PFSK-1 (cell line): ENCODE results near the gene NFATC3.

ENCODE experiments used
- FOXP2 ChIP-seq: optimal IDR thresholded peaks from 2 replicates; pipeline ENCODE3; 2011; ENCODE audit warnings: borderline replicate concordance, control low read depth, inconsistent platforms; ENCODE audit not compliant: insufficient read depth; ENCODE audit errors: extremely low read length, extremely low read depth
- POLR2AphosphoS5 ChIP-seq: IDR thresholded peaks from 2 replicates; pipeline ENCODE4 v1.6.1; 2012; ENCODE audit warnings: low read depth, mild to moderate bottlenecking, control low read depth, low read length, moderate library complexity
- SIN3A ChIP-seq: IDR thresholded peaks from 2 replicates; pipeline ENCODE4 v1.6.1; 2012; ENCODE audit warnings: mild to moderate bottlenecking, low read length, moderate library complexity, borderline replicate concordance; ENCODE audit not compliant: insufficient read depth
- TAF1 ChIP-seq: IDR thresholded peaks from 2 replicates; pipeline ENCODE4 v1.6.1; 2012; ENCODE audit warnings: low read length, control low read depth, borderline replicate concordance; ENCODE audit not compliant: insufficient read depth
- TF ChIP-seq, protein P1 (sequence below), 2 experiments: IDR thresholded peaks; 2 replicates each; pipeline versions ENCODE4 v1.6.1 to v1.8.0; 2011 to 2012; ENCODE audit warnings: low read depth in 2 of 2, low read length in 2 of 2, control low read depth in 1 of 2, inconsistent platforms in 1 of 2, mild to moderate bottlenecking in 1 of 2, moderate library complexity in 1 of 2; ENCODE audit not compliant: insufficient read depth in 1 of 2

Gene NFATC3

DNA sequence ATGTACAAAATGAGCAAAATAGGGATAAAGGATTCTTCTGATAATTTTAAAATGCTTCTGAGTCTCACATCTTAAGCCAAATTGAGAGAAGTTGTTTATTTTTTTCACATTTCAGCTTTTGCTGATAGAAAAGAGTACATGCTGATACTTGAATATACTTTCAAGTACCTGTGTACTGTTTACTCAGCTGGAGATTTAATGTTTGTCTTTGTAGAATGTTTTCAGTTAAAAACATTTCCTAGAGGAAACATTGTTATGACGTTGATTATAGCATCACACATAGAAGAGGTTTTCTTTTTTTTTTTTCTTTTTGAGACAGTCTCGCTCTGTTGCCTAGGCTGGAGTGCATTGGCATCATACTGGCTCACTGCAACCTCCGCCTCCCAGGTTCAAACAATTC lies 131.1 kb downstream of the NFATC3 start:
- TF ChIP-seq, protein P1, sequence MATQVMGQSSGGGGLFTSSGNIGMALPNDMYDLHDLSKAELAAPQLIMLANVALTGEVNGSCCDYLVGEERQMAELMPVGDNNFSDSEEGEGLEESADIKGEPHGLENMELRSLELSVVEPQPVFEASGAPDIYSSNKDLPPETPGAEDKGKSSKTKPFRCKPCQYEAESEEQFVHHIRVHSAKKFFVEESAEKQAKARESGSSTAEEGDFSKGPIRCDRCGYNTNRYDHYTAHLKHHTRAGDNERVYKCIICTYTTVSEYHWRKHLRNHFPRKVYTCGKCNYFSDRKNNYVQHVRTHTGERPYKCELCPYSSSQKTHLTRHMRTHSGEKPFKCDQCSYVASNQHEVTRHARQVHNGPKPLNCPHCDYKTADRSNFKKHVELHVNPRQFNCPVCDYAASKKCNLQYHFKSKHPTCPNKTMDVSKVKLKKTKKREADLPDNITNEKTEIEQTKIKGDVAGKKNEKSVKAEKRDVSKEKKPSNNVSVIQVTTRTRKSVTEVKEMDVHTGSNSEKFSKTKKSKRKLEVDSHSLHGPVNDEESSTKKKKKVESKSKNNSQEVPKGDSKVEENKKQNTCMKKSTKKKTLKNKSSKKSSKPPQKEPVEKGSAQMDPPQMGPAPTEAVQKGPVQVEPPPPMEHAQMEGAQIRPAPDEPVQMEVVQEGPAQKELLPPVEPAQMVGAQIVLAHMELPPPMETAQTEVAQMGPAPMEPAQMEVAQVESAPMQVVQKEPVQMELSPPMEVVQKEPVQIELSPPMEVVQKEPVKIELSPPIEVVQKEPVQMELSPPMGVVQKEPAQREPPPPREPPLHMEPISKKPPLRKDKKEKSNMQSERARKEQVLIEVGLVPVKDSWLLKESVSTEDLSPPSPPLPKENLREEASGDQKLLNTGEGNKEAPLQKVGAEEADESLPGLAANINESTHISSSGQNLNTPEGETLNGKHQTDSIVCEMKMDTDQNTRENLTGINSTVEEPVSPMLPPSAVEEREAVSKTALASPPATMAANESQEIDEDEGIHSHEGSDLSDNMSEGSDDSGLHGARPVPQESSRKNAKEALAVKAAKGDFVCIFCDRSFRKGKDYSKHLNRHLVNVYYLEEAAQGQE (IDR thresholded peaks at IDR 0.05; ENCODE audit: insufficient read depth in 1 of 2, low read depth in 2 of 2, low read length in 2 of 2) = no peak
- TF ChIP-seq TAF1 (no peak), FOXP2 (no peak), SIN3A (no peak), POLR2AphosphoS5 (no peak)

DNA sequence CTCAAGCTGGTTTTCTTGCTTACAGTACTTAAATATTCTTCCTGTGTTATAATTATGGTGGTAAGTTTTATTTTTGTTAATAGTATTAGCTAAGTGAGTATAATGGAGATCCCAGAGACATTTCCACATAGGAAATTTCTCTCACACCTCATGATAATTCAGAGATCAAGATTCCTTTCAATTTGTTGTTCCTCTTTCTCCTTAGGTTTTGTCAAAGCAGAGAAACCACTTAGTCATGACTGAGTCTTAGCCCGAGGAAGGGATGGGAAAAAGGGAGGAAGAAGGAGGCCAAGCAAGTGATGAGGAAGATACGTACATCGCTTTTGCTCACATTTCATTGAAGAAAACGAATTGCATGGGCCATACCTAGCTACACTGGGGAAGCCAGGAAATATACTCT lies 132.3 kb downstream of the NFATC3 start:
- TF ChIP-seq, protein P1 (IDR thresholded peaks at IDR 0.05; ENCODE audit: insufficient read depth in 1 of 2, low read depth in 2 of 2, low read length in 2 of 2) = no peak
- no peak for TF ChIP-seq FOXP2
- TF ChIP-seq SIN3A = no peak
- no peak for TF ChIP-seq TAF1
- TF ChIP-seq POLR2AphosphoS5 = no peak

DNA sequence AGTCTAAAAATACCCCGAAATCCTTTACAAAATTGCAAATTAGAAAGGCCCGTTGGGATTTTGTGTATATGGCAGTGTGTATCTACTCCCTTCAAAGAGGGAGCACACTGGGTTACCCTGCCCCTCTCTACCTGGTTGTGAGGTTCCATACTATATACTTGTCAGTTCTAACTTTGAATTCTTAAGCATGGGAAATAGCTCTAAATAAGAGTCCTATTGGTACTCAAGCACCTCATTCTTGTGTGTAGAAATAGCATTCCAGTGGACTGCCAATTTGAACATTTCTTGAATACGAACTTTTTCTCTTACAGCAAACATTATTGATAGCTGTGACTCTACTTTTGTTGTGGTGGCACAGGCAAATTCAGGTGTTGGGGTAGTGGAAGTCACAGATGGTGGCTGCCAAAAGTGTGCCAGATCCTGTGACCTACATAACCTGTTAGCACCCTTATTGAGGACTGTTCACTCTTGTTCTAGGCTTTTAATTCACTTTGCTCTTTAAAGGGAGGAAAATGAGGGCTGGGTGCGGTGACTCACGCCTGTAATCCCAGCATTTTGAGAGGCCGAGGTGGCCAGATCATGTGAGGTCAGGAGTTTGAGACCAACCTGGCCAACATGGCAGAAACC lies 134.7 kb downstream of the NFATC3 start:
- no peak for TF ChIP-seq SIN3A

DNA sequence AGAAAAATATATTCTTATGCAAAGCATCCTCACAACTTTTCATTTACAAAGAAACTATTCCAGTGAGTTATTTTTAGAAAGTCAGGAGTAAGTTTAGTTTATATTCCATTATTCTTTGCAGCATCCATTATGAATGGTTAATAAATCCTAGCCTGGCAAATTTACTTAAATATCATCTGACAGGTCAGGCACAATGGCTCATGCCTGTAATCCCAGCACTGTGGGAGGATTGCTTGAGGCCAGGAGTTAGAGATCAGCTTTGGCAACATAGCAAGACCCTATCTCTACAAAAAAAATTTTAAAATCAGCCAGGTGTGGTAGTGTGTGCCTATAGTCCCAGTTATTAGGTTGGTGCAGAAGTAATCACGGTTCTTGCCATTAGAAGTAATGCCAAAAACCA lies 137.9 kb downstream of the NFATC3 start:
- TF ChIP-seq POLR2AphosphoS5 (no peak), SIN3A (no peak), FOXP2 (no peak), TAF1 (no peak)
- TF ChIP-seq, protein P1 (IDR thresholded peaks at IDR 0.05; ENCODE audit: insufficient read depth in 1 of 2, low read depth in 2 of 2, low read length in 2 of 2) = no peak

DNA sequence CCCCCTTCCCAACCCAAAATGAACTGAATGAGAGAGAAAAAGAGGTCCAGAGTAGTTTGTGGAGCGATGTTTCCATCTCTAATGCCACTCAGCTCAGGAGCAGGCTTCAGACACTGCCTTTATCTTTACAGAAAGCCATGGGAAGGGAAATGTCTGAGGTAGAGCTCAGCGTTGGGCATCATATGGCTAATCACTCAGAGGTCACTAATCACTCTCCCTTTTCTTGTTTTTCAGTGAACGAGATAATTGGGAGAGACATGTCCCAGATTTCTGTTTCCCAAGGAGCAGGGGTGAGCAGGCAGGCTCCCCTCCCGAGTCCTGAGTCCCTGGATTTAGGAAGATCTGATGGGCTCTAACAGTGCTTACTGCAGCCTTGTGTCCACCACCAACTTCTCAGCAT lies 140.9 kb downstream of the NFATC3 start:
- no peak for TF ChIP-seq FOXP2
- no peak for TF ChIP-seq TAF1
- TF ChIP-seq POLR2AphosphoS5 = no peak
- no peak for TF ChIP-seq SIN3A
- TF ChIP-seq, protein P1 (IDR thresholded peaks at IDR 0.05; ENCODE audit: insufficient read depth in 1 of 2, low read depth in 2 of 2, low read length in 2 of 2) = no peak
